Upper lobe of left lung (tissue), 6 donors: ENCODE measurements around the gene SLC25A21. TPM values are rescaled to one million over a fixed set of nuclear protein-coding genes. Genes with fewer than 3 reads are reported as not detected.
A peak's percentile ranks its signal among the peaks of the same experiment; 100 is the strongest.

Experiments
- ATAC-seq, 2 donors: fragments of 200-7000 bp; cut with Tn5 transposase; one replicate each; pipeline ENCODE4 v1.9.1; 2022; ENCODE audit warnings: mild to moderate bottlenecking in 2 of 2, moderate library complexity in 2 of 2; ENCODE audit not compliant: low FRiP score in 2 of 2
- DNase-seq, 2 donors: peaks; one replicate each; pipeline ENCODE4 v3.0.0-alpha.2; 2019 to 2020
- H3K27ac ChIP-seq, 4 donors: fragments of 200-600 bp; sonication (generic); one replicate each; pipeline ENCODE4 v1.5.1; 2016 to 2019
- H3K27me3 ChIP-seq, 4 donors: fragments of 200-600 bp; sonication (generic); one replicate each; pipeline ENCODE4 v1.5.1; 2017 to 2019
- H3K36me3 ChIP-seq, 4 donors: fragments of 200-600 bp; sonication (generic); one replicate each; pipeline ENCODE4 v1.5.1; 2016 to 2019
- H3K4me1 ChIP-seq, 4 donors: fragments of 200-600 bp; sonication (generic); one replicate each; pipeline ENCODE4 v1.5.1; 2018 to 2019
- H3K4me3 ChIP-seq, 4 donors: fragments of 200-600 bp; sonication (generic); one replicate each; pipeline ENCODE4 v1.5.1; 2017 to 2019; ENCODE audit warnings: mild to moderate bottlenecking in 2 of 4, moderate library complexity in 1 of 4
- H3K9me3 ChIP-seq, 4 donors: fragments of 200-600 bp; sonication (generic); one replicate each; pipeline ENCODE4 v1.5.1; 2018 to 2019
- CTCF ChIP-seq, 6 experiments: fragments of 450-650 bp in 4 of 6; fragments of 200-600 bp in 2 of 6; sonication (generic) in 2 of 6; IDR thresholded peaks; one replicate each; pipeline ENCODE4 v1.5.1; 2016 to 2019; ENCODE audit warnings: antibody characterized with exemption in 6 of 6
- EP300 ChIP-seq, 4 donors: sonication (generic); formaldehyde crosslinking; IDR thresholded peaks; one replicate each; pipeline ENCODE4 v1.5.1; 2017; ENCODE audit warnings: antibody characterized with exemption in 4 of 4, control low read depth in 2 of 4
- POLR2A ChIP-seq, 4 donors: fragments of 450-650 bp; IDR thresholded peaks; one replicate each; pipeline ENCODE4 v1.5.1; 2016 to 2017; ENCODE audit warnings: antibody characterized with exemption in 4 of 4, mild to moderate bottlenecking in 2 of 4
- POLR2AphosphoS5 ChIP-seq, 2 donors: sonication (generic); formaldehyde crosslinking; IDR thresholded peaks; one replicate each; pipeline ENCODE4 v1.5.1; 2017; ENCODE audit warnings: antibody characterized with exemption in 2 of 2
- WGBS, 2 donors: methylation state at CpG; one replicate each; pipeline ENCODE4 v1.1.5; 2017 to 2018; 5-methylcytosine and 5-hydroxymethylcytosine counted together
- total RNA-seq, 6 donors: library from RNA; depleted of rRNA in 4 of 6; stranded (reverse); fragments of >200 nt in 4 of 6; gene quantifications; one replicate each; pipeline versions ENCODE4 v1.1.0 to v1.2.1, GENCODE V29; 2016 to 2021
- donor health status: DM: no; HTN: no; CAD: no; lungs with moderate emphysema.
- donor health status: DM: no; HTN: yes; CAD: no; lungs with severe emphysema.

The SLC25A21 gene
- total RNA-seq, 6 donors from 2014 or later = 0.15 to 1.7 (median 0.30) TPM; not detected in 3

- Histone ChIP-seq H3K4me3 (peak overlapping the region in 3 of 4 donors; percentile 25 to 43 (median 37)), H3K4me1 (peaks cover 39 to 66% (median 62%) of the 10 kb centered on the region in 4 donors), H3K36me3 (no peaks in the 10 kb centered on the region), H3K9me3 (no peaks in the 10 kb centered on the region), H3K27me3 (peaks cover 0 to 89% (median 62%) of the 10 kb centered on the region in 4 donors), H3K27ac (no peak overlapping the region)
- 2 to 5% methylated on average over 11 of the region's 11 CpGs for WGBS, 2 donors
- TF ChIP-seq EP300 (IDR thresholded peaks at IDR 0.05) (no peak), CTCF (IDR thresholded peaks at IDR 0.05) (no peak), POLR2A (IDR thresholded peaks at IDR 0.05) (no peak), POLR2AphosphoS5 (IDR thresholded peaks at IDR 0.05) (no peak)
- DNase-seq (no peak), ATAC-seq (no peak)
Observed at GRCh38 chr14:36662258-36662542, 510.2 kb downstream of the SLC25A21 start.

- H3K27ac ChIP-seq = no peak within 1 kb of the TSS
- ATAC-seq (peak; percentile 86 to 88), DNase-seq (peak; percentile 79 to 90)
- H3K27me3 ChIP-seq = peaks cover 0 to 90% (median 64%) of the 10 kb centered on the region in 4 donors
- H3K36me3 ChIP-seq = no peaks in the 10 kb centered on the region
- TF ChIP-seq EP300 (IDR thresholded peaks at IDR 0.05) (no peak), CTCF (IDR thresholded peaks at IDR 0.05) (no peak), POLR2AphosphoS5 (IDR thresholded peaks at IDR 0.05) (no peak), POLR2A (IDR thresholded peaks at IDR 0.05) (no peak)
- peaks cover 41 to 68% (median 63%) of the 10 kb centered on the region in 4 donors for H3K4me1 ChIP-seq
- H3K4me3 ChIP-seq = peak within 1 kb of the TSS in 3 of 4 donors; percentile 25 to 43 (median 37)
- 2 to 5% methylated on average over 21 to 41 of the region's 44 CpGs for WGBS, 2 donors
- H3K9me3 ChIP-seq = no peaks in the 10 kb centered on the region
Observed at GRCh38 chr14:36661506-36662257, 510.7 kb downstream of the SLC25A21 start, which contains the start of gene PAX9. TSS of gene PAX9 (plus strand) at chr14:36661860. CDS start at chr14:36662090, 230 bp downstream.

GRCh38 chr14:36660736-36661505 is 511.5 kb downstream of the SLC25A21 start:
- peak in 1 of 2 donors; percentile 72 for DNase-seq
- ATAC-seq = no peak
- TF ChIP-seq CTCF (IDR thresholded peaks at IDR 0.05) (no peak), POLR2AphosphoS5 (IDR thresholded peaks at IDR 0.05) (no peak), EP300 (IDR thresholded peaks at IDR 0.05) (no peak), POLR2A (IDR thresholded peaks at IDR 0.05) (no peak)
- peak overlapping the region in 3 of 4 donors; percentile 25 to 43 (median 37) for H3K4me3 ChIP-seq
- no peak overlapping the region for H3K27ac ChIP-seq
- WGBS, 2 donors = 6 to 9% methylated on average over 26 to 28 of the region's 35 CpGs
- no peaks in the 10 kb centered on the region for H3K36me3 ChIP-seq
- H3K9me3 ChIP-seq = no peaks in the 10 kb centered on the region
- H3K4me1 ChIP-seq = peaks cover 38 to 69% (median 63%) of the 10 kb centered on the region in 4 donors
- peaks cover 0 to 90% (median 63%) of the 10 kb centered on the region in 4 donors for H3K27me3 ChIP-seq

- no peak overlapping the region for H3K4me3 ChIP-seq
- ATAC-seq (no peak), DNase-seq (no peak)
- 11% methylated on average over 14 to 19 of the region's 19 CpGs for WGBS, 2 donors
- no peaks in the 10 kb centered on the region for H3K9me3 ChIP-seq
- H3K27me3 ChIP-seq = peaks cover 2 to 94% (median 66%) of the 10 kb centered on the region in 4 donors
- TF ChIP-seq POLR2AphosphoS5 (IDR thresholded peaks at IDR 0.05) (no peak), CTCF (IDR thresholded peaks at IDR 0.05) (no peak), EP300 (IDR thresholded peaks at IDR 0.05) (no peak), POLR2A (IDR thresholded peaks at IDR 0.05) (no peak)
- peaks cover 37 to 74% (median 63%) of the 10 kb centered on the region in 4 donors for H3K4me1 ChIP-seq
- H3K27ac ChIP-seq = no peak overlapping the region
- H3K36me3 ChIP-seq = no peaks in the 10 kb centered on the region
Observed at GRCh38 chr14:36659822-36660735, 512.3 kb downstream of the SLC25A21 start.
